Occipital lobe (tissue), 2 donors: ENCODE data around the gene NEK1. TPM values are rescaled to one million over a fixed set of nuclear protein-coding genes. Genes with fewer than 3 reads are reported as not detected.
"Not testable (repeated sequence)": the region's sequence is repeated elsewhere in the genome, so short reads cannot be mapped to it uniquely, and the experiment has no call there.

Experiments
- DNase-seq: peaks from one replicate; lab custom pipeline; 2025; lab: John Stamatoyannopoulos, UW
- total RNA-seq: library from RNA; depleted of rRNA; stranded (reverse); fragments of >200 nt; gene quantifications from one replicate; pipeline ENCODE4 v1.2.3, GENCODE V29; 2014

The NEK1 gene
- total RNA-seq, 1 donor from 2014 or later = 31.5 TPM

GRCh38 chr4:169601016-169601771, 11.2 kb downstream of the NEK1 start:
- no peak for DNase-seq

- no peak for DNase-seq
Observed at GRCh38 chr4:169594560-169595195, 17.7 kb downstream of the NEK1 start.

GRCh38 chr4:169593050-169593560, 19.3 kb downstream of the NEK1 start:
- no peak for DNase-seq

- DNase-seq = no peak
Observed at GRCh38 chr4:169583563-169583962, 28.8 kb downstream of the NEK1 start.

GRCh38 chr4:169582706-169583105, 29.7 kb downstream of the NEK1 start:
- DNase-seq = no peak

- no peak for DNase-seq
Observed at GRCh38 chr4:169582203-169582602, 30.2 kb downstream of the NEK1 start.

- DNase-seq = no peak
Observed at GRCh38 chr4:169573889-169574288, 38.5 kb downstream of the NEK1 start.

- no peak for DNase-seq
Observed at GRCh38 chr4:169571435-169571834, 40.9 kb downstream of the NEK1 start.

GRCh38 chr4:169571012-169571411, 41.4 kb downstream of the NEK1 start:
- not testable (repeated sequence) for DNase-seq

- DNase-seq = not testable (repeated sequence)
Observed at GRCh38 chr4:169570266-169570665, 42.1 kb downstream of the NEK1 start.

GRCh38 chr4:169569188-169569587, 43.2 kb downstream of the NEK1 start:
- DNase-seq = not testable (repeated sequence)

GRCh38 chr4:169567916-169568315, 44.5 kb downstream of the NEK1 start:
- no peak for DNase-seq

- no peak for DNase-seq
Observed at GRCh38 chr4:169566021-169566818, 46.2 kb downstream of the NEK1 start.

GRCh38 chr4:169565606-169566005, 46.8 kb downstream of the NEK1 start:
- DNase-seq = no peak

GRCh38 chr4:169557061-169557636, 55.2 kb downstream of the NEK1 start:
- DNase-seq = no peak

- not testable (repeated sequence) for DNase-seq
Observed at GRCh38 chr4:169546548-169546947, 65.8 kb downstream of the NEK1 start.

- DNase-seq = no peak
Observed at GRCh38 chr4:169540774-169541173, 71.6 kb downstream of the NEK1 start.

- DNase-seq = no peak
Observed at GRCh38 chr4:169530048-169530447, 82.3 kb downstream of the NEK1 start.

- DNase-seq = no peak
Observed at GRCh38 chr4:169523796-169524195, 88.6 kb downstream of the NEK1 start.

- no peak for DNase-seq
Observed at GRCh38 chr4:169510617-169511016, 101.8 kb downstream of the NEK1 start.

GRCh38 chr4:169506903-169507302, 105.5 kb downstream of the NEK1 start:
- DNase-seq = no peak

- DNase-seq = not testable (repeated sequence)
Observed at GRCh38 chr4:169499907-169500306, 112.5 kb downstream of the NEK1 start.
